H1 (cell line): ENCODE results near the gene LCOR. TPM values are rescaled to one million over a fixed set of nuclear protein-coding genes. Genes with fewer than 3 reads are reported as not detected.

Experiments
- CTCF ChIA-PET: fragments of 300-600 bp; sonication (Branson Sonifier 250); formaldehyde crosslinking; loops from one replicate; lab custom pipeline; 2021; ENCODE audit not compliant: partially characterized antibody; lab: Charles Lee
- POLR2A ChIA-PET: fragments of 300-600 bp; sonication (Branson Sonifier 250); formaldehyde crosslinking; loops from one replicate; lab custom pipeline; 2021; ENCODE audit warnings: inconsistent platforms; ENCODE audit not compliant: partially characterized antibody; lab: Charles Lee
- DNase-seq, 2 experiments: peaks; one replicate each; pipeline versions ENCODE4 v3.0.0 to v3.0.0-alpha.2; 2010 to 2022; ENCODE audit warnings: low spot score in 2 of 2, low read depth in 1 of 2, mixed read lengths in 1 of 2
- FAIRE-seq: peaks from 2 replicates; lab custom pipeline; 2011; peaks lifted over from hg19 to GRCh38; lab: Jason Lieb, UNC
- H2AFZ ChIP-seq: 2 replicates; pipeline ENCODE4 v1.8.1; 2012; ENCODE audit warnings: low read length, inconsistent platforms
- H2AK5ac ChIP-seq: 2 replicates; pipeline ENCODE4 v1.6.1; 2013; ENCODE audit warnings: low read depth, low read length
- H2BK120ac ChIP-seq: replicated peaks from 2 replicates; pipeline ENCODE3; 2013; ENCODE audit warnings: low read depth, low read length, inconsistent platforms
- H2BK12ac ChIP-seq: 2 replicates; pipeline ENCODE4 v1.6.1; 2013; ENCODE audit warnings: low read depth, low read length
- H2BK15ac ChIP-seq: 2 replicates; pipeline ENCODE4 v1.6.1; 2013; ENCODE audit warnings: low read length
- H2BK20ac ChIP-seq: 2 replicates; pipeline ENCODE4 v1.6.1; 2013; ENCODE audit warnings: low read length
- H2BK5ac ChIP-seq: 2 replicates; pipeline ENCODE4 v1.6.1; 2013; ENCODE audit warnings: low read depth, low read length
- H3K14ac ChIP-seq: 2 replicates; pipeline ENCODE4 v1.6.1; 2013; ENCODE audit warnings: inconsistent platforms; ENCODE audit not compliant: insufficient read length
- H3K18ac ChIP-seq: 2 replicates; pipeline ENCODE4 v1.6.1; 2013; ENCODE audit warnings: low read length; ENCODE audit errors: extremely low read depth
- H3K23ac ChIP-seq: 2 replicates; pipeline ENCODE4 v1.6.1; 2013; ENCODE audit warnings: inconsistent platforms; ENCODE audit not compliant: insufficient read length
- H3K23me2 ChIP-seq: 2 replicates; pipeline ENCODE4 v1.6.1; 2013; ENCODE audit warnings: low read depth, low read length
- H3K27ac ChIP-seq: 2 replicates; pipeline ENCODE4 v1.6.1; 2011; ENCODE audit warnings: low read depth, low read length, inconsistent platforms
- H3K27me3 ChIP-seq, 4 experiments: replicated peaks in 1 of 4; 1 replicate in 1 of 4; 2 replicates in 3 of 4; pipeline versions ENCODE4 v1.6.1 to v1.8.1; 2011 to 2013; ENCODE audit warnings: low read length in 3 of 4, mild to moderate bottlenecking in 3 of 4, inconsistent platforms in 2 of 4, mixed read lengths in 2 of 4, moderate library complexity in 1 of 4; ENCODE audit not compliant: control insufficient read depth in 3 of 4, insufficient read depth in 3 of 4; ENCODE audit errors: extremely low read depth in 1 of 4
- H3K36me3 ChIP-seq, 4 experiments: 2 replicates each; pipeline versions ENCODE4 v1.6.1 to v1.8.1; 2011 to 2013; ENCODE audit warnings: mild to moderate bottlenecking in 4 of 4, low read length in 3 of 4, moderate library complexity in 2 of 4, control low read depth in 1 of 4, inconsistent platforms in 1 of 4; ENCODE audit not compliant: insufficient read depth in 4 of 4, control insufficient read depth in 2 of 4
- H3K4ac ChIP-seq: replicated peaks from 2 replicates; pipeline ENCODE3; 2013; ENCODE audit warnings: low read length, low read depth, mixed read lengths, inconsistent platforms; ENCODE audit not compliant: insufficient read length
- H3K4me1 ChIP-seq, 4 experiments: replicated peaks in 1 of 4; 1 replicate in 1 of 4; 2 replicates in 3 of 4; pipeline versions ENCODE4 v1.6.1 to v1.8.1; 2011 to 2013; ENCODE audit warnings: low read length in 3 of 4, inconsistent platforms in 2 of 4, mixed read lengths in 1 of 4; ENCODE audit not compliant: insufficient read depth in 4 of 4, control insufficient read depth in 3 of 4
- H3K4me2 ChIP-seq, 2 experiments: 2 replicates each; pipeline versions ENCODE4 v1.6.1 to v1.8.1; 2011 to 2013; ENCODE audit warnings: low read depth in 2 of 2, low read length in 2 of 2, control low read depth in 1 of 2, inconsistent platforms in 1 of 2, mild to moderate bottlenecking in 1 of 2; ENCODE audit not compliant: insufficient read depth in 1 of 2
- H3K4me3 ChIP-seq, 4 experiments: fragments of 200-600, 300-600 bp in 1 of 4; sonication (generic), shearing (Covaris generic), sonication (Bioruptor Twin) in 1 of 4; 2 replicates each; pipeline versions ENCODE4 v1.5.1 to v1.8.1; 2011 to 2016; ENCODE audit warnings: low read length in 4 of 4, low read depth in 3 of 4, control low read depth in 2 of 4, inconsistent platforms in 2 of 4, mild to moderate bottlenecking in 2 of 4, mixed read lengths in 1 of 4, moderate library complexity in 1 of 4; ENCODE audit not compliant: insufficient read depth in 2 of 4; ENCODE audit errors: extremely low read depth in 1 of 4
- H3K56ac ChIP-seq: replicated peaks from 2 replicates; pipeline ENCODE3; 2013; ENCODE audit warnings: low read depth, mild to moderate bottlenecking, mixed read lengths, low read length, inconsistent platforms; ENCODE audit not compliant: insufficient read length
- H3K79me1 ChIP-seq: 2 replicates; pipeline ENCODE4 v1.6.1; 2013; ENCODE audit warnings: low read depth, low read length, control low read depth
- H3K79me2 ChIP-seq, 2 experiments: 2 replicates each; pipeline versions ENCODE4 v1.6.1 to v1.8.1; 2012 to 2013; ENCODE audit warnings: low read length in 2 of 2, mild to moderate bottlenecking in 2 of 2, inconsistent platforms in 1 of 2; ENCODE audit not compliant: insufficient read depth in 2 of 2, control insufficient read depth in 1 of 2
- H3K9ac ChIP-seq, 4 experiments: replicated peaks in 1 of 4; 1 replicate in 1 of 4; 2 replicates in 3 of 4; pipeline versions ENCODE4 v1.6.1 to v1.8.1; 2011 to 2013; ENCODE audit warnings: low read depth in 3 of 4, low read length in 3 of 4, control low read depth in 2 of 4, mild to moderate bottlenecking in 2 of 4, moderate library complexity in 2 of 4, inconsistent platforms in 1 of 4; ENCODE audit errors: extremely low read depth in 1 of 4
- H3K9me3 ChIP-seq, 2 experiments: 2 replicates each; pipeline versions ENCODE4 v1.6.1 to v1.8.1; 2012 to 2013; ENCODE audit warnings: mild to moderate bottlenecking in 2 of 2, moderate library complexity in 2 of 2, control low read depth in 1 of 2, inconsistent platforms in 1 of 2, low read depth in 1 of 2, low read length in 1 of 2, mixed read lengths in 1 of 2; ENCODE audit not compliant: insufficient read depth in 2 of 2
- H4K20me1 ChIP-seq, 2 experiments: replicated peaks in 1 of 2; 2 replicates each; pipeline versions ENCODE3 to v1.8.1; 2011 to 2013; ENCODE audit warnings: inconsistent platforms in 2 of 2, low read length in 2 of 2, mild to moderate bottlenecking in 1 of 2; ENCODE audit not compliant: insufficient read depth in 2 of 2, control insufficient read depth in 1 of 2
- H4K5ac ChIP-seq: 2 replicates; pipeline ENCODE4 v1.6.1; 2013; ENCODE audit warnings: low read length, low read depth, mixed read lengths, inconsistent platforms; ENCODE audit not compliant: insufficient read length
- H4K8ac ChIP-seq: 2 replicates; pipeline ENCODE4 v1.8.0; 2013; ENCODE audit warnings: mild to moderate bottlenecking, moderate library complexity, low read length, inconsistent platforms; ENCODE audit not compliant: insufficient read depth; ENCODE audit errors: extremely low read depth
- H4K91ac ChIP-seq: replicated peaks from 2 replicates; pipeline ENCODE3; 2013; ENCODE audit warnings: low read length, mixed read lengths, inconsistent platforms; ENCODE audit not compliant: insufficient read length
- BCL11A ChIP-seq, 2 experiments: IDR thresholded peaks; one replicate each; pipeline ENCODE4 v1.6.1; 2011; ENCODE audit warnings: low read depth in 2 of 2, low read length in 2 of 2, mild to moderate bottlenecking in 2 of 2
- CHD2 ChIP-seq: IDR thresholded peaks from 2 replicates; pipeline ENCODE4 v1.6.1; 2012; ENCODE audit warnings: low read length, improper control_type of control experiment
- RNF2 ChIP-seq: fragments of 200-900, 300-1000 bp; sonication (generic); IDR thresholded peaks from 2 replicates; pipeline ENCODE4 v1.7.1; 2016; ENCODE audit warnings: borderline replicate concordance, low read depth, mild to moderate bottlenecking, antibody characterized with exemption, low read length; ENCODE audit not compliant: poor library complexity, severe bottlenecking; ENCODE audit errors: missing control alignments
- SIX5 ChIP-seq: IDR thresholded peaks from 2 replicates; pipeline ENCODE4 v1.6.1; 2011; ENCODE audit warnings: mild to moderate bottlenecking, low read depth, low read length
- WGBS, 2 experiments: shearing (Covaris generic) in 1 of 2; methylation state at CpG; one replicate each; pipeline versions ENCODE4 v1.1.6 to v1.1.7; 2013 to 2015; ENCODE audit warnings: low lambda C conversion rate in 2 of 2, mixed read lengths in 2 of 2, inconsistent platforms in 1 of 2, low coverage in 1 of 2, missing lambda C conversion rate in 1 of 2; ENCODE audit not compliant: insufficient replicate concordance in 2 of 2, insufficient coverage in 1 of 2, insufficient read length in 1 of 2; ENCODE audit errors: extremely low coverage in 1 of 2, missing lambda C conversion rate in 1 of 2; 5-methylcytosine and 5-hydroxymethylcytosine counted together
- polyA plus RNA-seq, 7 experiments: library from polyadenylated mRNA; depleted of rRNA in 3 of 7; stranded (reverse) in 5 of 7; unstranded in 2 of 7; fragments of >200 nt in 5 of 7; fragments of 200-250 nt in 2 of 7; gene quantifications; 1 replicate in 5 of 7; 2 replicates in 1 of 7; 4 replicates in 1 of 7; pipeline versions ENCODE4 v1.2.1 to v1.2.3, GENCODE V29; 2011 to 2013; ENCODE audit warnings: missing spikeins in 2 of 7, mixed read lengths in 2 of 7
- total RNA-seq: library from RNA; stranded (reverse); fragmentation: NEBNext Ultra II Directional; extraction: Animal tissue kit (Norgen Biotek cat#: 25700); gene quantifications from 2 replicates; pipeline ENCODE4 v1.2.1, GENCODE V29; 2021
- TF ChIP-seq, protein P1 (sequence below): IDR thresholded peaks from 2 replicates; pipeline ENCODE4 v1.6.1; 2011; ENCODE audit warnings: low read depth, mild to moderate bottlenecking, low read length; ENCODE audit not compliant: insufficient read depth

The LCOR gene
- total and polyA plus RNA-seq, 2 of the 8 experiments (the other 6 are each of a cell fraction or from before 2014, with no cell fraction given), result 4.7 to 25.5 TPM

DNA sequence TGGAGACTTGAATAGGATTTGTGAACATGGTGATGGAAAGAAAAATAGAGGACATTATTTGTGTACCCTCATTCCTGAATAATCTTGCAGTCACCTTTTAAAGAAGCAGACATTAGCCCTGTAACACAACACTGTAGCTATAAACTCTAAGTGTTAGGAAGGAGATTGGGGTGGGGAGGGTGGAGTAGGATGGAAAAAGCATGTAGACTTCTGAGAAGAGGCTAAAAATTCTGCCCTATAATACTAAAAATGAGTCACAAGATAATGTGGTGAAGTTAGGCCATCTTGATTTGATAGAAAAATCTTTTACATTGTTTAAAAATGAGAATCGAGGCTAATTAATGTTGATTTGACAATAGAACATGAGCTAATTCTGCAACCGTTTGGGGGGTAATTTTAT lies 128.8 kb downstream of the LCOR start:
- H3K4me2 ChIP-seq, result no peak overlapping the region
- H2AK5ac ChIP-seq, result no peak overlapping the region
- TF ChIP-seq RNF2 (no peak), CHD2 (no peak), BCL11A (IDR thresholded peaks at IDR 0.05; ENCODE audit: low read depth in 2 of 2, low read length in 2 of 2) (no peak), SIX5 (no peak)
- TF ChIP-seq, protein P1, sequence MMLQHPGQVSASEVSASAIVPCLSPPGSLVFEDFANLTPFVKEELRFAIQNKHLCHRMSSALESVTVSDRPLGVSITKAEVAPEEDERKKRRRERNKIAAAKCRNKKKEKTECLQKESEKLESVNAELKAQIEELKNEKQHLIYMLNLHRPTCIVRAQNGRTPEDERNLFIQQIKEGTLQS, result no peak
- H2BK5ac ChIP-seq, result no peak overlapping the region
- H3K79me1 ChIP-seq, result no peaks in the 10 kb centered on the region
- no peaks in the 10 kb centered on the region for H3K4me1 ChIP-seq
- no peak overlapping the region for H2BK20ac ChIP-seq
- peaks cover 0 to 9% (median 1%) of the 10 kb centered on the region in 4 experiments; a peak in 5 of 8 replicates for H3K36me3 ChIP-seq
- no peaks in the 10 kb centered on the region for H3K79me2 ChIP-seq
- H3K4ac ChIP-seq, result no peak overlapping the region
- H3K27ac ChIP-seq, result no peak overlapping the region
- H2BK12ac ChIP-seq, result no peak overlapping the region
- H3K9ac ChIP-seq, result no peak overlapping the region
- H3K14ac ChIP-seq, result no peak overlapping the region
- no peaks in the 10 kb centered on the region for H3K23me2 ChIP-seq
- ChIA-PET POLR2A (no interaction called here), CTCF (no interaction called here)
- DNase-seq (no peak), FAIRE-seq (no peak)
- no peaks in the 10 kb centered on the region for H3K27me3 ChIP-seq
- no peak overlapping the region for H2AFZ ChIP-seq
- H3K4me3 ChIP-seq, result no peak overlapping the region
- no peak overlapping the region for H4K5ac ChIP-seq
- H2BK120ac ChIP-seq, result no peak overlapping the region
- H4K8ac ChIP-seq, result no peak overlapping the region
- H3K23ac ChIP-seq, result no peak overlapping the region
- no peak overlapping the region for H3K56ac ChIP-seq
- H3K9me3 ChIP-seq, result no peaks in the 10 kb centered on the region
- H4K20me1 ChIP-seq, result peaks cover 0 to 2% of the 10 kb centered on the region in 2 experiments
- no peak overlapping the region for H3K18ac ChIP-seq
- H2BK15ac ChIP-seq, result no peak overlapping the region
- H4K91ac ChIP-seq, result no peak overlapping the region
- WGBS, 2 experiments, result 92% methylated on average over 2 of the region's 2 CpGs; no CpG with 5 or more reads in 1 of the 2 experiments
